MCF 10A (cell line): ENCODE results near the gene FBXL22. TPM values are rescaled to one million over a fixed set of nuclear protein-coding genes. Genes with fewer than 3 reads are reported as not detected.
"Not testable (repeated sequence)": the region's sequence is repeated elsewhere in the genome, so short reads cannot be mapped to it uniquely, and the experiment has no call there.

Experiments
- BruUV-seq: library from RNA; stranded (reverse); fragments of 400-500 nt; replicated peaks from 2 replicates; lab custom pipeline; 2021; lab: Mats Ljungman, UMichigan
- CTCF ChIA-PET: fragments of 300-600 bp; sonication (Branson Sonifier 250); formaldehyde crosslinking; extraction: SDS; loops from one replicate; lab custom pipeline; 2021; ENCODE audit warnings: antibody characterized with exemption, inconsistent platforms; lab: Yijun Ruan, JAX
- POLR2A ChIA-PET: fragments of 300-600, 350-650 bp; sonication (Branson Sonifier 250); formaldehyde crosslinking; extraction: SDS; loops from one replicate; lab custom pipeline; 2020; ENCODE audit warnings: antibody characterized with exemption, inconsistent platforms; lab: Yijun Ruan, JAX
- DNase-seq: peaks from one replicate; pipeline ENCODE4 v3.0.0-alpha.2; 2018; ENCODE audit not compliant: unreplicated experiment
- H3K27ac Mint-ChIP-seq: one replicate; pipeline ENCODE4 v1.8.0; 2022; ENCODE audit warnings: mild to moderate bottlenecking, low read depth, mixed read lengths; ENCODE audit not compliant: unreplicated experiment
- H3K27me3 Mint-ChIP-seq: one replicate; pipeline ENCODE4 v1.8.0; 2022; ENCODE audit warnings: mixed read lengths; ENCODE audit not compliant: insufficient read depth, unreplicated experiment
- H3K36me3 Mint-ChIP-seq: one replicate; pipeline ENCODE4 v1.8.0; 2022; ENCODE audit warnings: mild to moderate bottlenecking, moderate library complexity, mixed read lengths; ENCODE audit not compliant: insufficient read depth, unreplicated experiment
- H3K4me1 Mint-ChIP-seq: one replicate; pipeline ENCODE4 v1.8.0; 2022; ENCODE audit warnings: mixed read lengths; ENCODE audit not compliant: insufficient read depth, unreplicated experiment
- H3K4me3 Mint-ChIP-seq: one replicate; pipeline ENCODE4 v1.8.0; 2022; ENCODE audit warnings: mild to moderate bottlenecking, moderate library complexity, mixed read lengths; ENCODE audit not compliant: unreplicated experiment
- H3K9me3 Mint-ChIP-seq: one replicate; pipeline ENCODE4 v1.8.0; 2022; ENCODE audit warnings: mixed read lengths; ENCODE audit not compliant: unreplicated experiment
- CTCF ChIP-seq: fragments of 200-600 bp; IDR thresholded peaks from one replicate; pipeline ENCODE4 v1.8.0; 2022; ENCODE audit warnings: antibody characterized with exemption, mild to moderate bottlenecking; ENCODE audit not compliant: unreplicated experiment
- intact Hi-C: fragments of 100-400 bp; cut with micrococcal nuclease; formaldehyde crosslinking; loops from 2 replicates; pipeline ENCODE4 v1.14.1; 2022
- total RNA-seq: library from RNA; stranded (reverse); gene quantifications from 2 replicates; pipeline ENCODE4 v1.2.3, GENCODE V29; 2022

The FBXL22 gene
- total RNA-seq, 1 experiment from 2014 or later: 0.58 TPM

- Mint-ChIP-seq H3K9me3 (no peaks in the 10 kb centered on the region), H3K27me3 (no peaks in the 10 kb centered on the region), H3K27ac (no peak overlapping the region), H3K4me3 (no peak overlapping the region), H3K36me3 (peaks cover 20% of the 10 kb centered on the region), H3K4me1 (peaks cover 7% of the 10 kb centered on the region)
- no peak for DNase-seq
- ChIA-PET CTCF (interaction anchor here (0.6 to 0.9 kb wide), 3 partner anchors 37 to 455 kb away, joined by 3 to 6 read pairs (median 3); no protein-coding TSS in a partner anchor), POLR2A (interaction anchor here (0.5 to 3.1 kb wide), 2 partner anchors 11 to 397 kb away, joined by 3 to 25 read pairs; no protein-coding TSS in a partner anchor)
- no peak for TF ChIP-seq CTCF
- no TSS peak for BruUV-seq
- intact Hi-C loops: no loop called here
Measured at GRCh38 chr15:63612300-63612699, 15.1 kb downstream of the FBXL22 start.

GRCh38 chr15:63615935-63616334 is 18.7 kb downstream of the FBXL22 start:
- intact Hi-C loops: no loop called here
- CTCF ChIA-PET: interaction anchor here (1.0 kb wide), 1 partner anchor 10 kb away, joined by 3 read pairs; no protein-coding TSS in a partner anchor
- POLR2A ChIA-PET: no interaction called here
- Mint-ChIP-seq H3K4me1 (no peaks in the 10 kb centered on the region), H3K4me3 (no peak overlapping the region), H3K27me3 (no peaks in the 10 kb centered on the region), H3K27ac (no peak overlapping the region), H3K36me3 (peaks cover 13% of the 10 kb centered on the region), H3K9me3 (no peaks in the 10 kb centered on the region)
- no TSS peak for BruUV-seq
- no peak for TF ChIP-seq CTCF
- DNase-seq: no peak

GRCh38 chr15:63617147-63617546 is 20.0 kb downstream of the FBXL22 start:
- BruUV-seq, H3K4me1 Mint-ChIP-seq, H3K9me3 Mint-ChIP-seq, DNase-seq, POLR2A ChIA-PET, H3K27ac Mint-ChIP-seq, H3K27me3 Mint-ChIP-seq, intact Hi-C loops, H3K4me3 Mint-ChIP-seq, CTCF ChIA-PET: not testable (repeated sequence)
- peaks cover 21% of the 10 kb centered on the region for H3K36me3 Mint-ChIP-seq

- H3K4me3 Mint-ChIP-seq: not testable (repeated sequence)
Measured at GRCh38 chr15:63617627-63618026, 20.4 kb downstream of the FBXL22 start.

GRCh38 chr15:63620760-63621159 is 23.6 kb downstream of the FBXL22 start:
- H3K36me3 Mint-ChIP-seq: peaks cover 39% of the 10 kb centered on the region
- H3K4me3 Mint-ChIP-seq, H3K9me3 Mint-ChIP-seq, CTCF ChIA-PET, intact Hi-C loops, BruUV-seq, H3K4me1 Mint-ChIP-seq, POLR2A ChIA-PET, H3K27me3 Mint-ChIP-seq, DNase-seq, H3K27ac Mint-ChIP-seq: not testable (repeated sequence)

More at GRCh38 chr15:63617627-63618026, 20.4 kb downstream of the FBXL22 start:
- intact Hi-C loops, H3K9me3 Mint-ChIP-seq, POLR2A ChIA-PET, H3K27ac Mint-ChIP-seq, DNase-seq, CTCF ChIA-PET, BruUV-seq, H3K27me3 Mint-ChIP-seq, H3K4me1 Mint-ChIP-seq: not testable (repeated sequence)
- peaks cover 25% of the 10 kb centered on the region for H3K36me3 Mint-ChIP-seq
